Measurements from ENCODE around the gene RASGRP4. TPM values are rescaled to one million over a fixed set of nuclear protein-coding genes. Genes with fewer than 3 reads are reported as not detected.

Gene RASGRP4
- total RNA-seq, 4 donors from 2014 or later = 1.5 to 19.8 (median 1.7) TPM; not detected in 1

DNA sequence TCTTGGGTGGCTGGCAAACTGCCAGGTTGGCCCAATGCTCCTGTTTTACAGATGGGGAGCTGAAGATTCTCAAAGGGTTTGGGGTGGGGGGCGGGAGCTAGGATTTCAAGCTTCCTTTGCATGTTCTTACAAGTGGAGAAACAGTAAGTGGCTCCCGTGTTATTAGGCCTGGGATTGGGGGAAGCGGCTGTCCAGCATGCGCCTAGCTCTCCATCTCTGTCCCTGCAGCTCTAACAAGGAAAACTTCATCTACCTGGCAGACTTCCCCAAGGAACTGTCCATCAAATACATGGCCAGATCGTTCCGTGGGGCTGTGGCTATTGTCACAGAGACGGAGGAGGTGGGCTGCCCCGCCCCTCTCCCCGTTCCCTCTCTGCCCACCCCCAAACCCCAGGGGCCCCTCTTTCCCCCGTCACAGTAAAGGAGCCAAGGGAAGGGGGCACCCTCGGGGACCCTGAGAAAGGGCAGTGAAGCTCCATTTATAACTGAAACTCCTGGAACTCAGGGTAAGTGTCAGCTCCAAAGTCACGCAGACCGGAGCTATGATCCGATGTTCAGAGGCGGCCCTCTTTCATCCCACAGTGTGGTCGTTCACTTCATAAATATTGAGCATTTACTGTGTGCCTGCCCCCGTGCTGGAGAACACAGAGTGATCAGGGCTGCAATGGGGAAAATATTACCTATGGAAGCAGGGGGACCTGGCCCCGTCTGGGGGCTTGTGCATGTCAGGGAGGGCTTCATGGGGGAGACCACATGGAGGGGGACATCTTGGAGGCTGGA lies 66.6 kb downstream of the RASGRP4 start:
- intact Hi-C loops (cut with DNase I; ENCODE audit: low total_unique reads) (no loop called here), in situ Hi-C loops (cut with MboI; ENCODE audit: low pct_ligation_motif_present in 1 of 4, low pct_unique_long_range_greater_than_20kb in 1 of 4, low sequenced_read_pairs in 3 of 4) (no loop called here)
- Histone ChIP-seq H3K9me3 (no peaks in the 10 kb centered on the region), H3K27ac (no peak overlapping the region), H3K4me3 (no peak overlapping the region), H3K27me3 (peaks cover 59% of the 10 kb centered on the region), H3K36me3 (no peaks in the 10 kb centered on the region), H3K4me1 (peaks cover 5 to 21% (median 18%) of the 10 kb centered on the region in 4 donors)
- no peak for TF ChIP-seq EP300 (IDR thresholded peaks at IDR 0.05; ENCODE audit: low read depth)
- TF ChIP-seq POLR2A (IDR thresholded peaks at IDR 0.05) = no peak
- TF ChIP-seq, protein P1, sequence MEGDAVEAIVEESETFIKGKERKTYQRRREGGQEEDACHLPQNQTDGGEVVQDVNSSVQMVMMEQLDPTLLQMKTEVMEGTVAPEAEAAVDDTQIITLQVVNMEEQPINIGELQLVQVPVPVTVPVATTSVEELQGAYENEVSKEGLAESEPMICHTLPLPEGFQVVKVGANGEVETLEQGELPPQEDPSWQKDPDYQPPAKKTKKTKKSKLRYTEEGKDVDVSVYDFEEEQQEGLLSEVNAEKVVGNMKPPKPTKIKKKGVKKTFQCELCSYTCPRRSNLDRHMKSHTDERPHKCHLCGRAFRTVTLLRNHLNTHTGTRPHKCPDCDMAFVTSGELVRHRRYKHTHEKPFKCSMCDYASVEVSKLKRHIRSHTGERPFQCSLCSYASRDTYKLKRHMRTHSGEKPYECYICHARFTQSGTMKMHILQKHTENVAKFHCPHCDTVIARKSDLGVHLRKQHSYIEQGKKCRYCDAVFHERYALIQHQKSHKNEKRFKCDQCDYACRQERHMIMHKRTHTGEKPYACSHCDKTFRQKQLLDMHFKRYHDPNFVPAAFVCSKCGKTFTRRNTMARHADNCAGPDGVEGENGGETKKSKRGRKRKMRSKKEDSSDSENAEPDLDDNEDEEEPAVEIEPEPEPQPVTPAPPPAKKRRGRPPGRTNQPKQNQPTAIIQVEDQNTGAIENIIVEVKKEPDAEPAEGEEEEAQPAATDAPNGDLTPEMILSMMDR (IDR thresholded peaks at IDR 0.05) = no peak
- TF ChIP-seq POLR2AphosphoS5 (IDR thresholded peaks at IDR 0.05) = no peak
- 50% methylated on average over 15 of the region's 18 CpGs; no CpG with 5 or more reads in 1 of the 2 donors for WGBS, 2 donors (ENCODE audit: low coverage in 1 of 2)
- DNase-seq = no peak

Other genes with a start within 250 kb of the RASGRP4 start
- gene DPF1, start 202.0 kb downstream of the RASGRP4 start, total RNA-seq = not detected
- 100 to 1,000 TPM in 2 of 4 donors, 10 to 100 TPM in 2; 41.5 to 116 (median 80.0) TPM for gene PPP1R14A, start 169.8 kb downstream of the RASGRP4 start, total RNA-seq
- 1,000 to 10,000 TPM in 2 of 4 donors, 100 to 1,000 TPM in 2; 396 to 1,376 (median 946) TPM for gene SPINT2, start 161.6 kb downstream of the RASGRP4 start, total RNA-seq
- gene C19orf33, start 122.0 kb downstream of the RASGRP4 start, total RNA-seq = 1,000 to 10,000 TPM in 1 of 4 donors, 100 to 1,000 TPM in 2, 10 to 100 TPM in 1; 76.0 to 1,160 (median 338) TPM
- gene YIF1B, start 110.3 kb downstream of the RASGRP4 start, total RNA-seq = 10 to 100 TPM; 15.0 to 24.5 (median 18.4) TPM
- gene KCNK6, start 106.4 kb downstream of the RASGRP4 start, total RNA-seq = 10 to 100 TPM; 14.9 to 44.5 (median 17.6) TPM
- gene CATSPERG, start 90.4 kb downstream of the RASGRP4 start, total RNA-seq = 10 to 100 TPM in 3 of 4 donors, 1 to 10 TPM in 1; 7.0 to 59.5 (median 20.3) TPM
- 100 to 1,000 TPM in 1 of 4 donors, 10 to 100 TPM in 3; 28.1 to 171 (median 78.5) TPM for gene PSMD8, start 51.6 kb downstream of the RASGRP4 start, total RNA-seq
- not detected for gene GGN, start 38.2 kb downstream of the RASGRP4 start, total RNA-seq
- 1 to 10 TPM in 1 of 4 donors, under 1 TPM in 2, not detected in 1; 0.14 to 3.0 (median 0.48) TPM for gene SPRED3, start 37.5 kb downstream of the RASGRP4 start, total RNA-seq
- gene FAM98C, start 23.1 kb downstream of the RASGRP4 start, total RNA-seq = 100 to 1,000 TPM in 1 of 4 donors, 10 to 100 TPM in 3; 34.0 to 102 (median 41.2) TPM
- gene RYR1, start 7.5 kb upstream of the RASGRP4 start, total RNA-seq = 1 to 10 TPM in 3 of 4 donors, under 1 TPM in 1; 0.20 to 2.1 (median 1.4) TPM
- 10 to 100 TPM in 2 of 4 donors, 1 to 10 TPM in 1, not detected in 1; 4.0 to 49.0 (median 11.1) TPM for gene MAP4K1, start 191.7 kb upstream of the RASGRP4 start, total RNA-seq
- 100 to 1,000 TPM; 267 to 660 (median 460) TPM for gene EIF3K, start 193.0 kb upstream of the RASGRP4 start, total RNA-seq
- gene ACTN4, start 221.4 kb upstream of the RASGRP4 start, total RNA-seq = 1,000 to 10,000 TPM in 1 of 4 donors, 100 to 1,000 TPM in 3; 458 to 1,080 (median 723) TPM

All from transverse colon (tissue), 4 donors.